Endothelial cell of umbilical vein (primary cell): ENCODE results near the gene TGIF1. TPM values are rescaled to one million over a fixed set of nuclear protein-coding genes. Genes with fewer than 3 reads are reported as not detected.

Experiments
- BruUV-seq: library from RNA; stranded (reverse); fragments of 400-500 nt; replicated peaks from 2 replicates; lab custom pipeline; 2021; lab: Mats Ljungman, UMichigan
- CTCF ChIA-PET: fragments of 300-600, 350-600 bp; sonication (Branson Sonifier 250); formaldehyde crosslinking; loops from one replicate; lab custom pipeline; 2021; ENCODE audit warnings: antibody characterized with exemption, inconsistent platforms; lab: Charles Lee
- POLR2A ChIA-PET: fragments of 300-600, 350-600 bp; sonication (Branson Sonifier 250); formaldehyde crosslinking; loops from one replicate; lab custom pipeline; 2021; ENCODE audit warnings: antibody characterized with exemption, inconsistent platforms; lab: Charles Lee
- DNase-seq: peaks from one replicate; pipeline ENCODE4 v3.0.0-alpha.2; 2011; ENCODE audit warnings: low read depth, low spot score
- FAIRE-seq: peaks from 2 replicates; lab custom pipeline; 2011; peaks lifted over from hg19 to GRCh38; lab: Jason Lieb, UNC
- H2AFZ ChIP-seq: 2 replicates; pipeline ENCODE4 v1.6.0; 2012; ENCODE audit warnings: low read depth, low read length, control low read depth, inconsistent platforms
- H3K27ac ChIP-seq: 2 replicates; pipeline ENCODE4 v1.5.1; 2011; ENCODE audit warnings: low read depth, mild to moderate bottlenecking, control low read depth, low read length, moderate library complexity; ENCODE audit not compliant: insufficient read depth
- H3K27me3 ChIP-seq, 2 experiments: 2 replicates each; pipeline versions ENCODE4 v1.6.0 to v1.6.1; 2011; ENCODE audit warnings: low read length in 2 of 2, mixed read lengths in 1 of 2; ENCODE audit not compliant: control insufficient read depth in 2 of 2, insufficient read depth in 2 of 2
- H3K36me3 ChIP-seq, 2 experiments: 2 replicates in 1 of 2; 3 replicates in 1 of 2; pipeline ENCODE4 v1.5.1; 2011; ENCODE audit warnings: low read length in 2 of 2, mild to moderate bottlenecking in 1 of 2, moderate library complexity in 1 of 2; ENCODE audit not compliant: control insufficient read depth in 2 of 2, insufficient read depth in 2 of 2; ENCODE audit errors: extremely low read depth in 1 of 2
- H3K4me1 ChIP-seq: 3 replicates; pipeline ENCODE4 v1.5.1; 2011; ENCODE audit warnings: mild to moderate bottlenecking, low read length; ENCODE audit not compliant: control insufficient read depth, insufficient read depth; ENCODE audit errors: extremely low read depth
- H3K4me2 ChIP-seq: 2 replicates; pipeline ENCODE4 v1.6.1; 2011; ENCODE audit warnings: low read length, control low read depth, mixed read lengths; ENCODE audit not compliant: insufficient read depth
- H3K4me3 ChIP-seq, 3 experiments: fragments of 200-600 bp in 1 of 3; sonication (generic), shearing (Covaris generic) in 1 of 3; replicated peaks in 1 of 3; 2 replicates each; pipeline ENCODE4 v1.5.1; 2011 to 2016; ENCODE audit warnings: control low read depth in 3 of 3, low read length in 3 of 3, mild to moderate bottlenecking in 2 of 3, inconsistent platforms in 1 of 3, low read depth in 1 of 3, moderate library complexity in 1 of 3; ENCODE audit not compliant: insufficient read depth in 1 of 3
- H3K79me2 ChIP-seq: 2 replicates; pipeline ENCODE4 v1.6.0; 2012; ENCODE audit warnings: low read length, inconsistent platforms; ENCODE audit not compliant: control insufficient read depth, insufficient read depth
- H3K9ac ChIP-seq: replicated peaks from 2 replicates; pipeline ENCODE3; 2011; ENCODE audit warnings: low read length, control low read depth; ENCODE audit not compliant: insufficient read depth; ENCODE audit errors: extremely low read depth
- H3K9me1 ChIP-seq: replicated peaks from 3 replicates; pipeline ENCODE4 v1.6.0; 2011; ENCODE audit warnings: mild to moderate bottlenecking, low read length; ENCODE audit not compliant: control insufficient read depth, insufficient read depth; ENCODE audit errors: extremely low read depth
- H3K9me3 ChIP-seq: replicated peaks from 2 replicates; pipeline ENCODE4 v1.5.1; 2012; ENCODE audit warnings: low read length, inconsistent platforms; ENCODE audit not compliant: control insufficient read depth, insufficient read depth
- H4K20me1 ChIP-seq: replicated peaks from 2 replicates; pipeline ENCODE3; 2011; ENCODE audit warnings: mild to moderate bottlenecking, low read length; ENCODE audit not compliant: control insufficient read depth, insufficient read depth; ENCODE audit errors: extremely low read depth
- CTCF ChIP-seq, 2 donors: IDR thresholded peaks; 1 replicate in 1 of 2; 2 replicates in 1 of 2; pipeline ENCODE4 v1.5.1; 2011; ENCODE audit warnings: low read length in 2 of 2, mild to moderate bottlenecking in 2 of 2, moderate library complexity in 2 of 2, control low read depth in 1 of 2, inconsistent platforms in 1 of 2, low read depth in 1 of 2; ENCODE audit not compliant: insufficient read depth in 1 of 2; ENCODE audit errors: extremely low read depth in 1 of 2
- EZH2 ChIP-seq: IDR thresholded peaks from 2 replicates; pipeline ENCODE4 v1.6.1; 2012; ENCODE audit warnings: borderline replicate concordance, low read depth, mild to moderate bottlenecking, moderate library complexity, low read length, inconsistent platforms; ENCODE audit not compliant: severe bottlenecking
- FOS ChIP-seq: IDR thresholded peaks from 2 replicates; pipeline ENCODE4 v1.6.1; 2011; ENCODE audit warnings: mild to moderate bottlenecking, low read length, moderate library complexity, borderline replicate concordance; ENCODE audit not compliant: insufficient read depth
- GATA2 ChIP-seq: IDR thresholded peaks from 2 replicates; pipeline ENCODE4 v1.7.0; 2011; ENCODE audit warnings: low read depth, mild to moderate bottlenecking, moderate library complexity, mixed read lengths, low read length; ENCODE audit not compliant: insufficient read length, insufficient read depth
- JUN ChIP-seq: IDR thresholded peaks from 2 replicates; pipeline ENCODE4 v1.6.1; 2011; ENCODE audit warnings: borderline replicate concordance, low read depth; ENCODE audit not compliant: insufficient read length, insufficient read depth
- MAX ChIP-seq: IDR thresholded peaks from 2 replicates; pipeline ENCODE4 v1.6.1; 2011; ENCODE audit not compliant: insufficient read depth, insufficient read length
- MYC ChIP-seq: IDR thresholded peaks from one replicate; pipeline ENCODE4 v1.6.1; 2011; ENCODE audit warnings: mild to moderate bottlenecking, low read depth, low read length
- POLR2A ChIP-seq: IDR thresholded peaks from 2 replicates; pipeline ENCODE4 v1.6.1; 2012; ENCODE audit warnings: low read depth, mild to moderate bottlenecking, control low read depth, low read length
- POLR2AphosphoS5 ChIP-seq: IDR thresholded peaks from 2 replicates; pipeline ENCODE4 v1.6.1; 2012; ENCODE audit warnings: low read depth, mild to moderate bottlenecking, control low read depth, low read length, moderate library complexity; ENCODE audit not compliant: insufficient read depth
- dilution Hi-C: fragments of 300-500 bp; cut with MboI; formaldehyde crosslinking; loops from one replicate; pipeline ENCODE4 v1.15.0; 2019; ENCODE audit warnings: low sequenced_read_pairs; ENCODE audit not compliant: extremely low pct_ligation_motif_present
- intact Hi-C: fragments of 100-400 bp; cut with micrococcal nuclease; formaldehyde crosslinking; loops from one replicate; pipeline ENCODE4 v1.10.0; 2022
- polyA plus RNA-seq, 4 experiments: library from polyadenylated mRNA; depleted of rRNA in 3 of 4; stranded (reverse) in 3 of 4; unstranded in 1 of 4; fragments of >200 nt; gene quantifications; 2 replicates each; pipeline versions ENCODE4 v1.2.1 to v1.2.3, GENCODE V29; 2011 to 2012; ENCODE audit warnings: missing spikeins in 1 of 4
- total RNA-seq: library from RNA; stranded (reverse); gene quantifications from 2 replicates; pipeline ENCODE4 v1.2.3, GENCODE V29; 2021

The TGIF1 gene
- total and polyA plus RNA-seq, 2 donors (not counting 3 experiments of a cell fraction or from before 2014, with no cell fraction given), result 75.6 to 96.6 TPM

- Histone ChIP-seq H4K20me1 (no peaks in the 10 kb centered on the region), H3K27me3 (no peaks in the 10 kb centered on the region), H3K9ac (no peak overlapping the region), H3K27ac (no peak overlapping the region), H2AFZ (no peak overlapping the region), H3K4me3 (no peak overlapping the region), H3K9me1 (no peaks in the 10 kb centered on the region), H3K4me1 (no peaks in the 10 kb centered on the region), H3K4me2 (no peak overlapping the region), H3K9me3 (no peaks in the 10 kb centered on the region), H3K36me3 (no peaks in the 10 kb centered on the region), H3K79me2 (no peaks in the 10 kb centered on the region)
- dilution Hi-C loops, result no loop called here
- TF ChIP-seq MYC (no peak), JUN (no peak), CTCF (IDR thresholded peaks at IDR 0.05; ENCODE audit: extremely low read depth in 1 of 2, insufficient read depth in 1 of 2, low read depth in 1 of 2, low read length in 2 of 2) (no peak), POLR2A (no peak)
- intact Hi-C loops, result no loop called here
- ChIA-PET POLR2A (no interaction called here), CTCF (no interaction called here)
- BruUV-seq, result no TSS peak
- DNase-seq (no peak), FAIRE-seq (no peak)
Observed at GRCh38 chr18:3429121-3429520, 20.9 kb upstream of the TGIF1 start.

- no peak overlapping the region for H3K27ac ChIP-seq
- intact Hi-C loops (no loop called here), dilution Hi-C loops (no loop called here)
- H2AFZ ChIP-seq, result no peak overlapping the region
- H3K4me3 ChIP-seq, result no peak overlapping the region
- H3K27me3 ChIP-seq, result peaks cover 0 to 2% of the 10 kb centered on the region in 2 experiments
- no peaks in the 10 kb centered on the region for H3K9me3 ChIP-seq
- DNase-seq (no peak), FAIRE-seq (no peak)
- TF ChIP-seq MYC (no peak), JUN (no peak), FOS (no peak), EZH2 (no peak), CTCF (IDR thresholded peaks at IDR 0.05; ENCODE audit: extremely low read depth in 1 of 2, insufficient read depth in 1 of 2, low read depth in 1 of 2, low read length in 2 of 2) (no peak), POLR2AphosphoS5 (no peak), GATA2 (no peak), MAX (no peak)
- H3K4me1 ChIP-seq, result no peaks in the 10 kb centered on the region
- H3K9me1 ChIP-seq, result no peaks in the 10 kb centered on the region
- H3K9ac ChIP-seq, result no peak overlapping the region
- H3K36me3 ChIP-seq, result no peaks in the 10 kb centered on the region
- H4K20me1 ChIP-seq, result no peaks in the 10 kb centered on the region
- no peak overlapping the region for H3K4me2 ChIP-seq
- H3K79me2 ChIP-seq, result no peaks in the 10 kb centered on the region
- ChIA-PET CTCF (no interaction called here), POLR2A (no interaction called here)
- no TSS peak for BruUV-seq
Observed at GRCh38 chr18:3434685-3435084, 15.3 kb upstream of the TGIF1 start.
